ENCODE results near the gene ALDH1A1.
"Not testable (repeated sequence)": the region's sequence is repeated elsewhere in the genome, so short reads cannot be mapped to it uniquely, and the experiment has no call there.

ALDH1A1 gene

DNA sequence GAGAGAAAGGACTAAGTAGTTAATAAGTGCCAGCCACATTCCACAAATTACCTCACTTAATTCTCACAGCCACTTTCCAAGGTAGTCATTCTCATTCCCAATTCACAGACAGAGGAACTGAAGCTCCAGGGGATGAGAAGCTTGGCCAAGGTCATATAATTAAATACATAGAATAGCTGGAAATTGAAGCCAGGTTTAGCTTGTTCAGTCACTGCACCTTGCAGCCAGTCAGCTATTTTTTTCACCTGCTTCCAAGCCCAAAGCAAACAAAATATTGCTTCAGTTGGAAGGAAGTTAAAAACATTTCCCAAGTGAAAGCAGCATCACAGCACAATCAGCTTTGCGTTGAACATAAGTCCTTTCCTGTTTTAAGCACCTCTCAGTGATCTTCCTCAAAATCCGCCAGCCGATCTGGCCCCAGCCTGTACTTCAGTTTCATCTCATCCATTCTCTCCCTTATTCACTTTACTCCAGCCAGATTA is 4.8 kb downstream of the ALDH1A1 start:
- DNase-seq (ENCODE audit: low read depth): no peak
- H3K4me3 ChIP-seq (ENCODE audit: low read depth, low read length): no peak overlapping the region
- no peak for TF ChIP-seq POLR2A (IDR thresholded peaks at IDR 0.05; ENCODE audit: extremely low read depth, insufficient read length)
- TF ChIP-seq, protein P1, sequence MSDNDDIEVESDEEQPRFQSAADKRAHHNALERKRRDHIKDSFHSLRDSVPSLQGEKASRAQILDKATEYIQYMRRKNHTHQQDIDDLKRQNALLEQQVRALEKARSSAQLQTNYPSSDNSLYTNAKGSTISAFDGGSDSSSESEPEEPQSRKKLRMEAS (IDR thresholded peaks at IDR 0.05; ENCODE audit: low read depth, low read length): no peak
- no peak for TF ChIP-seq MYC (IDR thresholded peaks at IDR 0.05; ENCODE audit: low read depth, low read length)
- TF ChIP-seq, protein P2, sequence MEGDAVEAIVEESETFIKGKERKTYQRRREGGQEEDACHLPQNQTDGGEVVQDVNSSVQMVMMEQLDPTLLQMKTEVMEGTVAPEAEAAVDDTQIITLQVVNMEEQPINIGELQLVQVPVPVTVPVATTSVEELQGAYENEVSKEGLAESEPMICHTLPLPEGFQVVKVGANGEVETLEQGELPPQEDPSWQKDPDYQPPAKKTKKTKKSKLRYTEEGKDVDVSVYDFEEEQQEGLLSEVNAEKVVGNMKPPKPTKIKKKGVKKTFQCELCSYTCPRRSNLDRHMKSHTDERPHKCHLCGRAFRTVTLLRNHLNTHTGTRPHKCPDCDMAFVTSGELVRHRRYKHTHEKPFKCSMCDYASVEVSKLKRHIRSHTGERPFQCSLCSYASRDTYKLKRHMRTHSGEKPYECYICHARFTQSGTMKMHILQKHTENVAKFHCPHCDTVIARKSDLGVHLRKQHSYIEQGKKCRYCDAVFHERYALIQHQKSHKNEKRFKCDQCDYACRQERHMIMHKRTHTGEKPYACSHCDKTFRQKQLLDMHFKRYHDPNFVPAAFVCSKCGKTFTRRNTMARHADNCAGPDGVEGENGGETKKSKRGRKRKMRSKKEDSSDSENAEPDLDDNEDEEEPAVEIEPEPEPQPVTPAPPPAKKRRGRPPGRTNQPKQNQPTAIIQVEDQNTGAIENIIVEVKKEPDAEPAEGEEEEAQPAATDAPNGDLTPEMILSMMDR (IDR thresholded peaks at IDR 0.05; ENCODE audit: low read depth, low read length): no peak

DNA sequence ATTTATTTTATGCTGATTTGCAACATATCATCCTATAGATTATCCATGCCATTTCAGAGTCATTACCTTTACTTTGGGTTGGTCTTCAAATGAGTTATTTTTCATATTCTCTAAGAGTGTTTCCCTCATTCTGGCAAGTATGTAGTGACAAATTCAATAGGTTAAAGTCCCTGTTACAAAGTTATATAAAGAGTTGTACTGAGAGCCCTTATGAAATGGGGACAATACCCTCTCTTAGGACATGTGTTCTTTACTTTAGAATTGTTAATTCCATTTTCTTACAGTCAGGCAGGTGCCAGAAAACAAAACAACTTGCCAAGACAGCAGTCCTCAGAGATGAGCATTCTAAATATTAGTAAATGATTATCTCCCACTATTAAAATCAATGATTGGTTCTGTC is 6.0 kb downstream of the ALDH1A1 start:
- no peak for DNase-seq (ENCODE audit: low read depth)
- no peak overlapping the region for H3K4me3 ChIP-seq (ENCODE audit: low read depth, low read length)
- TF ChIP-seq, protein P1 (IDR thresholded peaks at IDR 0.05; ENCODE audit: low read depth, low read length): no peak

DNA sequence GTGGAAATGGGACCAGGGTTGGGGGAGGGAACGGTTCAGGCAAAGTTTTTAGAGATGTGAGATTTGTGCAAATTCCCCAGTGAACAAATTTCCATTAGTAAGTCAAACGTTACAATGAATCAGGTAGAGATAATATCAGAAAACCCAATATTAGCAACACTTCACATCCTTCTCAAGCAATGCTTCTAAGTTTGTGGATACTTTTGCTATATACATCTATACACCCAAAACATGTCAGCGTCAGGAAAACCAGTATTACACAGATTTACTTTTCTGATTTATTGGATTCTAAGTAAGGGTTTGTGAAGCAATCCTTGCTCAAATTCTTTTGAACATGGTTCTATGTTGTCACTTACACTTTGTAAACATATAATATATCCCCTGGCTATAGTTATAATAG is 6.5 kb downstream of the ALDH1A1 start:
- H3K4me3 ChIP-seq (ENCODE audit: low read depth, low read length): no peak overlapping the region
- DNase-seq (ENCODE audit: low read depth): no peak
- TF ChIP-seq MYC (IDR thresholded peaks at IDR 0.05; ENCODE audit: low read depth, low read length) (no peak), POLR2A (IDR thresholded peaks at IDR 0.05; ENCODE audit: extremely low read depth, insufficient read length) (no peak)
- TF ChIP-seq, protein P1 (IDR thresholded peaks at IDR 0.05; ENCODE audit: low read depth, low read length): no peak
- TF ChIP-seq, protein P2 (IDR thresholded peaks at IDR 0.05; ENCODE audit: low read depth, low read length): no peak

DNA sequence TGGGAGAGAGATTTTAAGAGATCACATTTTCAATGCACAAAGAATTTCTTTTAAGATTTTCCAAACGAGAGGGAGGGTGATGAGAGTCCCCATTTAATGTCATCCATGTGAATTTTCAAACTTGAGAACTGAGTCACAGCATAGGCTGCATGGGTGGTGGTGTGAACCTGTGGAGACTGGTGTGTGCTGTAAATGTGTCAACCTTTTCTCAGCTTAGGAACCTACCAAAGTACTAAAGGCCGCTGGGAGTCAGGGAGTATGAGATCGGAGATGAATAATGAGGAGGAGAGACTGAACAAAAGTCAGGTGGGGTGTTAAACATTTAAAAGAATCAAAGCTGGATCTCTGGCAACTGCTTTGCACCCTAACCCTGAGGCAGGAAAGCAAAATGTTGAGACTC is 7.5 kb downstream of the ALDH1A1 start:
- TF ChIP-seq POLR2A (IDR thresholded peaks at IDR 0.05; ENCODE audit: extremely low read depth, insufficient read length) (no peak), MYC (IDR thresholded peaks at IDR 0.05; ENCODE audit: low read depth, low read length) (no peak)
- TF ChIP-seq, protein P2 (IDR thresholded peaks at IDR 0.05; ENCODE audit: low read depth, low read length): no peak
- TF ChIP-seq, protein P1 (IDR thresholded peaks at IDR 0.05; ENCODE audit: low read depth, low read length): no peak
- DNase-seq (ENCODE audit: low read depth): no peak
- no peak overlapping the region for H3K4me3 ChIP-seq (ENCODE audit: low read depth, low read length)

DNA sequence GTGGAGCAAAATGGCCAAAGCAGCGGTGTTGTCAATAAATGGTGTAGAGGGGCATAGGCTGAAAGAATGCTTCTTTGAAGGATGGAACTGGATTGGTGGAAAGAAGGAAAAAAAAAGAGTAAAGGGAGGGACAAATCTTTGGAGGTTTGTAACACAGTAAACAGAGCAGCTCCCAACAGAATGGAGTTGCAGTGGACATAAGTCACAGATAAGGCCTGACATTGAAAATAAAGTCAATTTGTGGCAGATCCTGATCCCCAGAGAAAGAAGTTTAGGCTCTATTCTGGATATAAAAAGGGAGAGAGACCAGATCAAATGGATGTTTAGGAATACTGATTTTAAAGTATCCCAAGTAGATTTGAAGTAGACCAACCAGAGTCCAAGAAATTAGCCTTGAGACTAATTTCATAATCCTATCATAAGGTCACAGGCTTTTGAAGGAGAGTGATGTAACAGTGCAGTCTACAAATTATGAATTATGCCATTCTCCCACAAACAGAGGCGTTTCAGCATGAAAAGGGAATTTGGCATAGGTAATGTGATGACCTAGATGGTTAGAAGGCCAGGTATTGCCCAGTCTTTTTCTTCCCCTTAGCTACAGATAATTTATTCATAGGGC is 8.9 kb downstream of the ALDH1A1 start:
- TF ChIP-seq, protein P2 (IDR thresholded peaks at IDR 0.05; ENCODE audit: low read depth, low read length): no peak
- TF ChIP-seq, protein P1 (IDR thresholded peaks at IDR 0.05; ENCODE audit: low read depth, low read length): no peak
- no peak for TF ChIP-seq POLR2A (IDR thresholded peaks at IDR 0.05; ENCODE audit: extremely low read depth, insufficient read length)
- TF ChIP-seq MYC (IDR thresholded peaks at IDR 0.05; ENCODE audit: low read depth, low read length): no peak
- no peak for DNase-seq (ENCODE audit: low read depth)
- no peak overlapping the region for H3K4me3 ChIP-seq (ENCODE audit: low read depth, low read length)

DNA sequence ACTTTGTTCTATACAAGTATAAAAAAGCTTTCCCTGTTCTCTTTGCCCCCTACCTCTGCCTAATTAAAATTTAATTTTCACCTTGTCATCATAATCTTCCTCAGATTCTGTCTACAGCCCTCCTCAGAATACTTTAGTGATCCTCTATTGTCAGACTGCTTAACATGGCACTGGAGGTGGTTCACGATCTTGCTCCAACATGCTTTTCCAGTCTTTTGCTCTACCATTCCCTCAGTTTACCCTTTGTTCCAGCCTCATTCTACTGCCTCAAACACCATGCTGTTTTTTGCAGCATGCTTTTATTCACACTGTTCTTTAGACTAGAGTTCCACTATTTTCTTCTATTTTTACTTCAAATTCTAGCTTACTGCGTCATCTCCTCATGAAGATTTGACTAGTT is 10.4 kb downstream of the ALDH1A1 start:
- TF ChIP-seq MYC (IDR thresholded peaks at IDR 0.05; ENCODE audit: low read depth, low read length): no peak
- TF ChIP-seq, protein P2 (IDR thresholded peaks at IDR 0.05; ENCODE audit: low read depth, low read length): no peak
- TF ChIP-seq, protein P1 (IDR thresholded peaks at IDR 0.05; ENCODE audit: low read depth, low read length): no peak
- TF ChIP-seq POLR2A (IDR thresholded peaks at IDR 0.05; ENCODE audit: extremely low read depth, insufficient read length): no peak
- no peak overlapping the region for H3K4me3 ChIP-seq (ENCODE audit: low read depth, low read length)
- no peak for DNase-seq (ENCODE audit: low read depth)

DNA sequence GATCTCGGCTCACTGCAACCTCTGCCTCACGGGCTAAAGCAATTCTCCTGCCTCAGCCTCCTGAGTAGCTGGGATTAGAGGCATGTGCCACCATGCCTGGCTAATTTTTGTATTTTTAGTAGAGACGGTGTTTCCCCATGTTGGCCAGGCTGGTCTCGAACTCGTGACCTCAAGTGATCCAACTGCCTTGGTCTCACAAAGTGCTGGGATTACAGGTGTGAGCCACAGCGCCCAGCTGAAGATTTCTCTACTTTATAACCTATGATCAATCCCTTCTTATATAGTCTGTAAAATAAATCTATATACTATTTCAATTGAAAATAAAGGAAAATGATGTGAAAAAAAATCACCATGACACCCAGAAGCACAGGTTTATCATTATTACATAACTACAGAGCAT is 13.3 kb downstream of the ALDH1A1 start:
- not testable (repeated sequence) for DNase-seq (ENCODE audit: low read depth)

More for the DNA sequence above, 13.3 kb downstream of the ALDH1A1 start:
- H3K4me3 ChIP-seq (ENCODE audit: low read depth, low read length): not testable (repeated sequence)

All from NB4 (cell line).